Pancreas (tissue), 10 donors: ENCODE data around the gene ARMC10. TPM values are rescaled to one million over a fixed set of nuclear protein-coding genes. Genes with fewer than 3 reads are reported as not detected.
A peak's percentile ranks its signal among the peaks of the same experiment; 100 is the strongest.

Experiments
- ATAC-seq, 4 donors: fragments of 200-7000 bp; cut with Tn5 transposase; one replicate each; pipeline versions ENCODE4 v1.8.0 to v1.9.1; 2020; ENCODE audit warnings: mild to moderate bottlenecking in 4 of 4, moderate library complexity in 4 of 4
- DNase-seq, 6 donors: peaks; one replicate each; pipeline ENCODE4 v3.0.0-alpha.2; 2020
- FAIRE-seq: peaks from 2 replicates; lab custom pipeline; 2012; peaks lifted over from hg19 to GRCh38; lab: Jason Lieb, UNC
- H3K27ac ChIP-seq, 4 donors: fragments of 200-600 bp; sonication (generic); 1 replicate in 3 of 4; 2 replicates in 1 of 4; pipeline versions ENCODE4 v1.5.0 to v1.8.0; 2020
- H3K27me3 ChIP-seq, 4 donors: fragments of 200-600 bp; one replicate each; pipeline ENCODE4 v1.8.0; 2021
- H3K36me3 ChIP-seq, 3 donors: fragments of 200-600 bp; sonication (generic) in 1 of 3; one replicate each; pipeline versions ENCODE4 v1.5.0 to v1.8.0; 2020 to 2021
- H3K4me1 ChIP-seq, 3 donors: fragments of 200-600 bp; one replicate each; pipeline ENCODE4 v1.8.0; 2021
- H3K4me3 ChIP-seq, 4 donors: fragments of 200-600 bp; sonication (generic) in 2 of 4; one replicate each; pipeline versions ENCODE4 v1.5.0 to v1.8.0; 2020 to 2021
- H3K9me3 ChIP-seq, 4 donors: fragments of 200-600 bp; one replicate each; pipeline ENCODE4 v1.8.0; 2021
- CTCF ChIP-seq, 4 donors: fragments of 200-600 bp; sonication (generic) in 3 of 4; IDR thresholded peaks; one replicate each; pipeline versions ENCODE4 v1.5.0 to v1.8.0; 2021; ENCODE audit warnings: antibody characterized with exemption in 4 of 4
- WGBS, 2 donors: extraction: QIAGEN DNeasy Blood & Tissue Kit; methylation state at CpG; one replicate each; pipeline ENCODE4 v1.1.7; 2013; 5-methylcytosine and 5-hydroxymethylcytosine counted together
- intact Hi-C, 3 donors: fragments of 100-400 bp; cut with DNase I; formaldehyde crosslinking; loops; one replicate each; pipeline versions ENCODE4 v1.11.1 to v1.14.2; 2022
- polyA plus RNA-seq, 2 donors: library from polyadenylated mRNA; stranded (reverse); fragments of 200-250 nt; gene quantifications; one replicate each; pipeline ENCODE4 v1.2.3, GENCODE V29; 2013
- total RNA-seq, 6 donors: library from RNA; stranded (reverse); fragmentation: NEBNext Ultra II Directional in 4 of 6; extraction: Animal tissue kit (Norgen Biotek cat#: 25700) in 4 of 6; gene quantifications; one replicate each; pipeline versions ENCODE4 v1.2.1 to v1.2.4, GENCODE V29; 2021 to 2023
- donor health status: healthy with polysubstance abuse.
- donor health status: DM: no; HTN: no; CAD: no; lungs with moderate emphysema.
- donor health status: DM: no; HTN: no; CAD: no.
- donor health status: control.
- donor health status: control.
- donor health status: Bipolar disorder and iron deficiency.
- donor health status: DM: yes; HTN: yes; CAD: no.
- donor health status: DM: no; HTN: no; CAD: no.
- donor health status: DM: no; HTN: no; CAD: no.
- donor health status: DM: yes; HTN: yes; CAD: no.

ARMC10 gene
- total and polyA plus RNA-seq, 8 donors = 11.5 to 27.0 (median 20.1) TPM

GRCh38 chr7:103068414-103069403 lies 6.2 kb upstream of the ARMC10 start:
- Histone ChIP-seq H3K9me3 (no peaks in the 10 kb centered on the region), H3K36me3 (no peaks in the 10 kb centered on the region), H3K4me1 (peaks cover 3 to 13% (median 9%) of the 10 kb centered on the region in 3 donors), H3K27ac (peak overlapping the region; percentile 54 to 86 (median 76)), H3K4me3 (no peak overlapping the region), H3K27me3 (no peaks in the 10 kb centered on the region)
- DNase-seq = peak; percentile 55 to 85 (median 80)
- no peak for TF ChIP-seq CTCF (IDR thresholded peaks at IDR 0.05)
- ATAC-seq = peak; percentile 88 to 94 (median 92)
- intact Hi-C loops = no loop called here
- no peak for FAIRE-seq
- 87% methylated on average over 23 of the region's 23 CpGs for WGBS, 2 donors

GRCh38 chr7:103071000-103071399 lies 3.9 kb upstream of the ARMC10 start:
- Histone ChIP-seq H3K36me3 (no peaks in the 10 kb centered on the region), H3K9me3 (no peaks in the 10 kb centered on the region), H3K27ac (no peak overlapping the region), H3K4me3 (no peak overlapping the region), H3K4me1 (peaks cover 3 to 20% (median 12%) of the 10 kb centered on the region in 3 donors), H3K27me3 (no peaks in the 10 kb centered on the region)
- FAIRE-seq (no peak), ATAC-seq (no peak), DNase-seq (no peak)
- WGBS, 2 donors = 91 to 92% methylated on average over 2 of the region's 2 CpGs
- TF ChIP-seq CTCF (IDR thresholded peaks at IDR 0.05) = no peak
- intact Hi-C loops = no loop called here

- Histone ChIP-seq H3K36me3 (no peaks in the 10 kb centered on the region), H3K27me3 (no peaks in the 10 kb centered on the region), H3K27ac (peak overlapping the region; percentile 94 to 97 (median 94)), H3K4me3 (peak overlapping the region; percentile 69 to 87 (median 75)), H3K9me3 (no peaks in the 10 kb centered on the region), H3K4me1 (peaks cover 0 to 25% (median 21%) of the 10 kb centered on the region in 3 donors)
- 3 to 7% methylated on average over 6 of the region's 6 CpGs for WGBS, 2 donors
- intact Hi-C loops = no loop called here
- FAIRE-seq (no peak), DNase-seq (peak in 4 of 6 donors; percentile 31 to 58 (median 50)), ATAC-seq (peak; percentile 27 to 38 (median 33))
- TF ChIP-seq CTCF (IDR thresholded peaks at IDR 0.05) = no peak
Observed at GRCh38 chr7:103073989-103074518, 886 bp upstream of the ARMC10 start.

GRCh38 chr7:103075337-103075918 lies 488 bp downstream of the ARMC10 start:
- WGBS, 2 donors = 1% methylated on average over 36 of the region's 36 CpGs
- H3K36me3 ChIP-seq = no peaks in the 10 kb centered on the region
- intact Hi-C loops = no loop called here
- H3K9me3 ChIP-seq = no peaks in the 10 kb centered on the region
- H3K27me3 ChIP-seq = no peaks in the 10 kb centered on the region
- FAIRE-seq (no peak), ATAC-seq (peak; percentile 4 to 34 (median 24)), DNase-seq (peak; percentile 50 to 85 (median 62))
- peak overlapping the region; percentile 69 to 87 (median 75) for H3K4me3 ChIP-seq
- no peak for TF ChIP-seq CTCF (IDR thresholded peaks at IDR 0.05)
- H3K27ac ChIP-seq = peak overlapping the region; percentile 94 to 97 (median 94)
- H3K4me1 ChIP-seq = peaks cover 0 to 25% (median 21%) of the 10 kb centered on the region in 3 donors
